ENCODE measurements around the gene SFTPA1.

- TF ChIP-seq, protein P1, sequence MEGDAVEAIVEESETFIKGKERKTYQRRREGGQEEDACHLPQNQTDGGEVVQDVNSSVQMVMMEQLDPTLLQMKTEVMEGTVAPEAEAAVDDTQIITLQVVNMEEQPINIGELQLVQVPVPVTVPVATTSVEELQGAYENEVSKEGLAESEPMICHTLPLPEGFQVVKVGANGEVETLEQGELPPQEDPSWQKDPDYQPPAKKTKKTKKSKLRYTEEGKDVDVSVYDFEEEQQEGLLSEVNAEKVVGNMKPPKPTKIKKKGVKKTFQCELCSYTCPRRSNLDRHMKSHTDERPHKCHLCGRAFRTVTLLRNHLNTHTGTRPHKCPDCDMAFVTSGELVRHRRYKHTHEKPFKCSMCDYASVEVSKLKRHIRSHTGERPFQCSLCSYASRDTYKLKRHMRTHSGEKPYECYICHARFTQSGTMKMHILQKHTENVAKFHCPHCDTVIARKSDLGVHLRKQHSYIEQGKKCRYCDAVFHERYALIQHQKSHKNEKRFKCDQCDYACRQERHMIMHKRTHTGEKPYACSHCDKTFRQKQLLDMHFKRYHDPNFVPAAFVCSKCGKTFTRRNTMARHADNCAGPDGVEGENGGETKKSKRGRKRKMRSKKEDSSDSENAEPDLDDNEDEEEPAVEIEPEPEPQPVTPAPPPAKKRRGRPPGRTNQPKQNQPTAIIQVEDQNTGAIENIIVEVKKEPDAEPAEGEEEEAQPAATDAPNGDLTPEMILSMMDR (IDR thresholded peaks at IDR 0.05): no peak
- TF ChIP-seq POLR2A (IDR thresholded peaks at IDR 0.05; ENCODE audit: low read depth) (no peak), POLR2AphosphoS5 (IDR thresholded peaks at IDR 0.05) (no peak), EP300 (IDR thresholded peaks at IDR 0.05) (no peak)
These were observed 17.3 kb downstream of the SFTPA1 start for GRCh38 chr10:79628083-79628482.
